HCT116 (cell line): ENCODE data around the gene TRIM24. TPM values are rescaled to one million over a fixed set of nuclear protein-coding genes. Genes with fewer than 3 reads are reported as not detected.

ENCODE experiments used
- ATAC-seq: fragments of 200-7000 bp; cut with Tn5 transposase; 2 replicates; pipeline ENCODE4 v1.9.1; 2020; ENCODE audit warnings: mild to moderate bottlenecking, moderate library complexity
- BruUV-seq: library from RNA; stranded (reverse); fragments of 400-500 nt; replicated peaks from 2 replicates; lab custom pipeline; 2021; lab: Mats Ljungman, UMichigan
- CTCF ChIA-PET: fragments of 300-600 bp; sonication (Branson Sonifier 250); formaldehyde crosslinking; loops from one replicate; lab custom pipeline; 2021; ENCODE audit warnings: antibody characterized with exemption; lab: Charles Lee
- POLR2A ChIA-PET: fragments of 300-600, 350-600 bp; sonication (Branson Sonifier 250); formaldehyde crosslinking; loops from one replicate; lab custom pipeline; 2021; ENCODE audit warnings: antibody characterized with exemption; lab: Charles Lee
- RAD21 ChIA-PET, 2 experiments: fragments of 300-600 bp; sonication (Branson Sonifier 250); formaldehyde crosslinking; loops; one replicate each; lab custom pipeline; 2023; ENCODE audit warnings: low total read pairs in 2 of 2; ENCODE audit not compliant: uncharacterized antibody in 2 of 2, unreplicated experiment in 2 of 2, low non-redundant PET in 1 of 2; lab: Charles Lee
- DNase-seq: peaks from one replicate; pipeline ENCODE4 v3.0.0-alpha.2; 2010; ENCODE audit warnings: low read depth, low spot score
- H2AFZ ChIP-seq: fragments of 200-600 bp; shearing (Covaris generic), sonication (generic); 2 replicates; pipeline ENCODE4 v1.6.1; 2017; ENCODE audit warnings: low read depth, mixed run types, mixed read lengths, antibody characterized with exemption, low read length; ENCODE audit not compliant: poor library complexity, severe bottlenecking
- H3K27ac ChIP-seq: 2 replicates; pipeline ENCODE4 v1.5.1; 2012; ENCODE audit warnings: low read depth, low read length
- H3K27me3 ChIP-seq: fragments of 200-600 bp; sonication (generic); 2 replicates; pipeline ENCODE4 v1.6.1; 2016; ENCODE audit warnings: mixed run types, low read length, mixed read lengths; ENCODE audit not compliant: insufficient read depth
- H3K36me3 ChIP-seq, 2 experiments: fragments of 200-500 bp in 1 of 2; fragments of 200-600 bp in 1 of 2; sonication (Bioruptor generic) in 1 of 2; sonication (generic) in 1 of 2; 2 replicates each; pipeline versions ENCODE4 v1.5.1 to v1.6.1; 2014 to 2016; ENCODE audit warnings: low read length in 2 of 2, inconsistent platforms in 1 of 2, mixed read lengths in 1 of 2, mixed run types in 1 of 2; ENCODE audit not compliant: insufficient read depth in 2 of 2, control insufficient read depth in 1 of 2
- H3K4me1 ChIP-seq, 2 experiments: fragments of 200-600 bp in 1 of 2; sonication (generic) in 1 of 2; 2 replicates each; pipeline versions ENCODE4 v1.5.1 to v1.6.1; 2012 to 2017; ENCODE audit warnings: low read length in 2 of 2, inconsistent platforms in 1 of 2, mild to moderate bottlenecking in 1 of 2, mixed read lengths in 1 of 2, mixed run types in 1 of 2, moderate library complexity in 1 of 2; ENCODE audit not compliant: insufficient read depth in 2 of 2, control insufficient read depth in 1 of 2
- H3K4me2 ChIP-seq: fragments of 200-600 bp; sonication (generic); 2 replicates; pipeline ENCODE4 v1.6.1; 2017; ENCODE audit warnings: mixed run types, low read length, mixed read lengths
- H3K4me3 ChIP-seq, 2 experiments: fragments of 200-600 bp in 1 of 2; sonication (generic) in 1 of 2; replicated peaks in 1 of 2; 2 replicates each; pipeline ENCODE4 v1.5.1; 2011 to 2016; ENCODE audit warnings: low read length in 2 of 2, control low read depth in 1 of 2, low read depth in 1 of 2, mild to moderate bottlenecking in 1 of 2, mixed read lengths in 1 of 2, mixed run types in 1 of 2
- H3K79me2 ChIP-seq: fragments of 200-600 bp; sonication (generic); 2 replicates; pipeline ENCODE4 v1.6.1; 2017; ENCODE audit warnings: mild to moderate bottlenecking, mixed run types, low read length, moderate library complexity, mixed read lengths; ENCODE audit not compliant: insufficient read depth
- H3K9ac ChIP-seq: fragments of 200-600 bp; sonication (generic); 2 replicates; pipeline ENCODE4 v1.6.1; 2016; ENCODE audit warnings: low read length, mixed read lengths
- H3K9me2 ChIP-seq: fragments of 200-600 bp; sonication (generic), shearing (Covaris generic); 2 replicates; pipeline ENCODE4 v1.6.1; 2017; ENCODE audit warnings: mixed run types, mild to moderate bottlenecking, moderate library complexity; ENCODE audit not compliant: insufficient read depth
- H3K9me3 ChIP-seq, 2 experiments: fragments of 200-500 bp in 1 of 2; fragments of 200-600 bp in 1 of 2; sonication (Bioruptor generic) in 1 of 2; sonication (generic) in 1 of 2; 2 replicates each; pipeline ENCODE4 v1.6.1; 2014 to 2017; ENCODE audit warnings: low read length in 2 of 2, mixed read lengths in 2 of 2, inconsistent platforms in 1 of 2, low read depth in 1 of 2, mild to moderate bottlenecking in 1 of 2, mixed run types in 1 of 2, moderate library complexity in 1 of 2; ENCODE audit not compliant: control insufficient read depth in 1 of 2, insufficient read depth in 1 of 2
- H4K20me1 ChIP-seq: fragments of 200-600 bp; sonication (generic), shearing (Covaris generic); 2 replicates; pipeline ENCODE4 v1.6.1; 2017; ENCODE audit warnings: mixed run types, mild to moderate bottlenecking, moderate library complexity; ENCODE audit not compliant: insufficient read depth
- ATF3 ChIP-seq: IDR thresholded peaks from 2 replicates; pipeline ENCODE4 v1.6.1; 2012
- CBX3 ChIP-seq: IDR thresholded peaks from 2 replicates; pipeline ENCODE4 v1.6.1; 2012; ENCODE audit warnings: low read depth
- CEBPB ChIP-seq: IDR thresholded peaks from 2 replicates; pipeline ENCODE4 v1.6.1; 2012; ENCODE audit warnings: low read depth
- CTCF ChIP-seq, 3 experiments: fragments of 200-600 bp in 1 of 3; sonication (generic) in 1 of 3; IDR thresholded peaks in 2 of 3; conservative IDR thresholded peaks in 1 of 3; 2 replicates each; pipeline ENCODE4 v1.5.1; 2012 to 2017; ENCODE audit warnings: low read depth in 2 of 3, low read length in 2 of 3, antibody characterized with exemption in 1 of 3, borderline replicate concordance in 1 of 3, control low read depth in 1 of 3, mild to moderate bottlenecking in 1 of 3, mixed read lengths in 1 of 3, mixed run types in 1 of 3, moderate library complexity in 1 of 3; ENCODE audit not compliant: insufficient read depth in 1 of 3
- EGR1 ChIP-seq: IDR thresholded peaks from 2 replicates; pipeline ENCODE4 v1.6.1; 2012; ENCODE audit warnings: low read depth
- EZH2 ChIP-seq: fragments of 200-600 bp; sonication (generic); IDR thresholded peaks from 2 replicates; pipeline ENCODE4 v1.6.1; 2017; ENCODE audit warnings: antibody characterized with exemption, mixed run types
- EZH2phosphoT487 ChIP-seq: fragments of 200-600 bp; IDR thresholded peaks from 2 replicates; pipeline ENCODE4 v1.6.1; 2018; ENCODE audit warnings: antibody characterized with exemption, borderline replicate concordance
- FOSL1 ChIP-seq: IDR thresholded peaks from 2 replicates; pipeline ENCODE4 v1.6.1; 2012; ENCODE audit warnings: low read depth
- JUND ChIP-seq: IDR thresholded peaks from 2 replicates; pipeline ENCODE4 v1.6.1; 2012
- MAX ChIP-seq: IDR thresholded peaks from 2 replicates; pipeline ENCODE4 v1.6.1; 2012
- POLR2A ChIP-seq: IDR thresholded peaks from 2 replicates; pipeline ENCODE4 v1.7.0; 2011; ENCODE audit warnings: borderline replicate concordance; ENCODE audit not compliant: insufficient read depth, insufficient read length; ENCODE audit errors: extremely low read depth
- POLR2AphosphoS5 ChIP-seq: IDR thresholded peaks from 2 replicates; pipeline ENCODE4 v1.6.1; 2011; ENCODE audit warnings: mild to moderate bottlenecking, low read depth, low read length, moderate library complexity
- RAD21 ChIP-seq: IDR thresholded peaks from 2 replicates; pipeline ENCODE4 v1.6.1; 2012; ENCODE audit warnings: low read depth, mild to moderate bottlenecking
- SIN3A ChIP-seq: IDR thresholded peaks from 2 replicates; pipeline ENCODE4 v1.6.1; 2012; ENCODE audit warnings: low read depth
- SP1 ChIP-seq: IDR thresholded peaks from 2 replicates; pipeline ENCODE4 v1.6.1; 2012; ENCODE audit warnings: low read depth
- SRF ChIP-seq: IDR thresholded peaks from 2 replicates; pipeline ENCODE4 v1.6.1; 2012; ENCODE audit warnings: low read depth
- TCF7L2 ChIP-seq: IDR thresholded peaks from 2 replicates; pipeline ENCODE4 v1.7.0; 2011; ENCODE audit warnings: borderline replicate concordance, inconsistent platforms; ENCODE audit not compliant: insufficient read depth, insufficient read length; ENCODE audit errors: extremely low read depth
- ZBTB33 ChIP-seq: IDR thresholded peaks from 2 replicates; pipeline ENCODE4 v1.6.1; 2011; ENCODE audit warnings: mild to moderate bottlenecking, low read length, moderate library complexity; ENCODE audit not compliant: insufficient replicate concordance; ENCODE audit errors: extremely low read depth
- ZFX ChIP-seq: fragments of 450-650 bp; IDR thresholded peaks from 2 replicates; pipeline ENCODE4 v1.6.1; 2017
- ZNF274 ChIP-seq: fragments of 200-500 bp; sonication (Bioruptor generic); IDR thresholded peaks from 2 replicates; pipeline ENCODE4 v1.6.1; 2014; ENCODE audit warnings: mild to moderate bottlenecking, low read depth, low read length, inconsistent platforms
- intact Hi-C: fragments of 100-400 bp; cut with micrococcal nuclease; formaldehyde crosslinking; loops from 2 replicates; pipeline ENCODE4 v1.10.0; 2022
- total RNA-seq: library from RNA; stranded (reverse); gene quantifications from one replicate; pipeline ENCODE4 v1.2.1, GENCODE V29; 2021; ENCODE audit not compliant: unreplicated experiment
- TF ChIP-seq, protein P1 (sequence below): IDR thresholded peaks from 2 replicates; pipeline ENCODE4 v1.6.1; 2012; ENCODE audit warnings: low read depth

Gene TRIM24
- total RNA-seq, 1 experiment from 2014 or later: 12.8 TPM

- DNase-seq (peak; percentile 23), ATAC-seq (no peak)
- peaks cover 0 to 14% of the 10 kb centered on the region in 2 experiments; a peak in 1 of 4 replicates for H3K4me1 ChIP-seq
- no peak overlapping the region for H3K4me3 ChIP-seq
- BruUV-seq: no TSS peak
- H3K4me2 ChIP-seq: 0 out of 2 replicates have a peak overlapping the region, but pooled peaks have one; percentile 7
- no peaks in the 10 kb centered on the region for H3K9me2 ChIP-seq
- H3K27me3 ChIP-seq: no peaks in the 10 kb centered on the region
- ChIA-PET CTCF (no interaction called here), RAD21 (no interaction called here), POLR2A (no interaction called here)
- H4K20me1 ChIP-seq: no peaks in the 10 kb centered on the region
- H3K36me3 ChIP-seq: no peaks in the 10 kb centered on the region
- H3K9me3 ChIP-seq: peaks cover 0 to 6% of the 10 kb centered on the region in 2 experiments; a peak in 1 of 4 replicates
- H3K27ac ChIP-seq: no peak overlapping the region
- H3K79me2 ChIP-seq: no peaks in the 10 kb centered on the region
- intact Hi-C loops: no loop called here
- H3K9ac ChIP-seq: no peak overlapping the region
- H2AFZ ChIP-seq: no peak overlapping the region
- TF ChIP-seq CEBPB (no peak), FOSL1 (peak; percentile 55; the same call in 1 of the 2 replicates), TCF7L2 (no peak), SRF (no peak), SP1 (no peak), CBX3 (peak; percentile 80), POLR2AphosphoS5 (no peak), CTCF (IDR thresholded peaks at IDR 0.05 in 2 of 3, conservative IDR thresholded peaks at IDR 0.05 in 1 of 3; ENCODE audit: borderline replicate concordance in 1 of 3, insufficient read depth in 1 of 3, low read depth in 2 of 3, low read length in 2 of 3) (no peak), EZH2 (no peak), ZFX (no peak), ZBTB33 (no peak), RAD21 (no peak), ZNF274 (no peak), EGR1 (no peak), MAX (no peak), POLR2A (no peak), EZH2phosphoT487 (no peak), ATF3 (no peak), JUND (peak; percentile 50; the same call in 1 of the 2 replicates), SIN3A (no peak)
- TF ChIP-seq, protein P1, sequence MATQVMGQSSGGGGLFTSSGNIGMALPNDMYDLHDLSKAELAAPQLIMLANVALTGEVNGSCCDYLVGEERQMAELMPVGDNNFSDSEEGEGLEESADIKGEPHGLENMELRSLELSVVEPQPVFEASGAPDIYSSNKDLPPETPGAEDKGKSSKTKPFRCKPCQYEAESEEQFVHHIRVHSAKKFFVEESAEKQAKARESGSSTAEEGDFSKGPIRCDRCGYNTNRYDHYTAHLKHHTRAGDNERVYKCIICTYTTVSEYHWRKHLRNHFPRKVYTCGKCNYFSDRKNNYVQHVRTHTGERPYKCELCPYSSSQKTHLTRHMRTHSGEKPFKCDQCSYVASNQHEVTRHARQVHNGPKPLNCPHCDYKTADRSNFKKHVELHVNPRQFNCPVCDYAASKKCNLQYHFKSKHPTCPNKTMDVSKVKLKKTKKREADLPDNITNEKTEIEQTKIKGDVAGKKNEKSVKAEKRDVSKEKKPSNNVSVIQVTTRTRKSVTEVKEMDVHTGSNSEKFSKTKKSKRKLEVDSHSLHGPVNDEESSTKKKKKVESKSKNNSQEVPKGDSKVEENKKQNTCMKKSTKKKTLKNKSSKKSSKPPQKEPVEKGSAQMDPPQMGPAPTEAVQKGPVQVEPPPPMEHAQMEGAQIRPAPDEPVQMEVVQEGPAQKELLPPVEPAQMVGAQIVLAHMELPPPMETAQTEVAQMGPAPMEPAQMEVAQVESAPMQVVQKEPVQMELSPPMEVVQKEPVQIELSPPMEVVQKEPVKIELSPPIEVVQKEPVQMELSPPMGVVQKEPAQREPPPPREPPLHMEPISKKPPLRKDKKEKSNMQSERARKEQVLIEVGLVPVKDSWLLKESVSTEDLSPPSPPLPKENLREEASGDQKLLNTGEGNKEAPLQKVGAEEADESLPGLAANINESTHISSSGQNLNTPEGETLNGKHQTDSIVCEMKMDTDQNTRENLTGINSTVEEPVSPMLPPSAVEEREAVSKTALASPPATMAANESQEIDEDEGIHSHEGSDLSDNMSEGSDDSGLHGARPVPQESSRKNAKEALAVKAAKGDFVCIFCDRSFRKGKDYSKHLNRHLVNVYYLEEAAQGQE: no peak
These were observed 24.7 kb upstream of the TRIM24 start for GRCh38 chr7:138435231-138435919.
